GM23248 (cell line): ENCODE data around the gene CFAP58. TPM values are rescaled to one million over a fixed set of nuclear protein-coding genes. Genes with fewer than 3 reads are reported as not detected.

ENCODE experiments used
- DNase-seq: peaks from one replicate; pipeline ENCODE4 v3.0.0-alpha.2; 2015
- H2AFZ ChIP-seq: fragments of 200-600 bp; sonication (generic); 2 replicates; pipeline ENCODE4 v1.6.1; 2016; ENCODE audit warnings: antibody characterized with exemption
- H3F3A ChIP-seq: fragments of 200-600 bp; sonication (generic); 2 replicates; pipeline ENCODE4 v1.6.1; 2016; ENCODE audit warnings: mild to moderate bottlenecking, antibody characterized with exemption, mixed run types; ENCODE audit not compliant: insufficient read depth
- H3K27ac ChIP-seq: fragments of 200-600 bp; sonication (generic); 2 replicates; pipeline ENCODE4 v1.5.1; 2016; ENCODE audit warnings: mild to moderate bottlenecking
- H3K27me3 ChIP-seq: fragments of 200-600 bp; sonication (generic); replicated peaks from 2 replicates; pipeline ENCODE4 v1.6.1; 2016; ENCODE audit warnings: mild to moderate bottlenecking; ENCODE audit not compliant: insufficient read depth
- H3K36me3 ChIP-seq: fragments of 200-600 bp; sonication (generic); 2 replicates; pipeline ENCODE4 v1.6.1; 2016; ENCODE audit warnings: low read depth, mild to moderate bottlenecking
- H3K4me1 ChIP-seq: fragments of 200-600 bp; sonication (generic); 2 replicates; pipeline ENCODE4 v1.6.1; 2016; ENCODE audit warnings: mild to moderate bottlenecking; ENCODE audit not compliant: insufficient read depth
- H3K4me2 ChIP-seq: fragments of 200-600 bp; sonication (generic); one replicate; pipeline ENCODE4 v1.6.1; 2016; ENCODE audit warnings: mild to moderate bottlenecking; ENCODE audit not compliant: unreplicated experiment
- H3K4me3 ChIP-seq: fragments of 200-600 bp; sonication (generic); 2 replicates; pipeline ENCODE4 v1.5.1; 2016; ENCODE audit warnings: mild to moderate bottlenecking
- H3K79me2 ChIP-seq: fragments of 200-600 bp; sonication (generic); 2 replicates; pipeline ENCODE4 v1.6.1; 2016; ENCODE audit warnings: mild to moderate bottlenecking; ENCODE audit not compliant: insufficient read depth
- H3K9ac ChIP-seq: fragments of 200-600 bp; sonication (generic); 2 replicates; pipeline ENCODE4 v1.6.1; 2016; ENCODE audit warnings: mild to moderate bottlenecking
- H3K9me2 ChIP-seq: fragments of 200-600 bp; sonication (generic); 2 replicates; pipeline ENCODE4 v1.6.1; 2016; ENCODE audit warnings: mixed run types, mild to moderate bottlenecking, moderate library complexity; ENCODE audit not compliant: insufficient read depth
- H3K9me3 ChIP-seq: fragments of 200-600 bp; sonication (generic); one replicate; pipeline ENCODE4 v1.6.1; 2017; ENCODE audit warnings: low read depth
- H4K20me1 ChIP-seq: fragments of 200-600 bp; sonication (generic); 2 replicates; pipeline ENCODE4 v1.6.0; 2016; ENCODE audit not compliant: insufficient read depth
- EZH2 ChIP-seq: fragments of 200-600 bp; sonication (generic); IDR thresholded peaks from 2 replicates; pipeline ENCODE4 v1.6.1; 2018; ENCODE audit warnings: antibody characterized with exemption, mild to moderate bottlenecking; ENCODE audit not compliant: insufficient read depth, poor library complexity, severe bottlenecking
- EZH2phosphoT487 ChIP-seq: fragments of 200-600 bp; sonication (generic); IDR thresholded peaks from 2 replicates; pipeline ENCODE4 v1.6.1; 2018; ENCODE audit warnings: antibody characterized with exemption, moderate library complexity, mild to moderate bottlenecking, low read depth; ENCODE audit not compliant: insufficient read depth
- WGBS, 2 experiments: methylation state at CpG; one replicate each; pipeline ENCODE4 v1.1.6; 2015 to 2017; ENCODE audit warnings: low lambda C conversion rate in 2 of 2, low coverage in 1 of 2; ENCODE audit errors: missing lambda C conversion rate in 2 of 2; 5-methylcytosine and 5-hydroxymethylcytosine counted together
- in situ Hi-C: fragments of 300-500 bp; cut with MboI; formaldehyde crosslinking; loops from 2 replicates; pipeline ENCODE4 v1.15.0; 2020
- polyA plus RNA-seq: library from polyadenylated mRNA; unstranded; fragments of >200 nt; fragmentation: Nextera tagmentation; extraction: Ambion mirVana; gene quantifications from 2 replicates; pipeline ENCODE4 v1.2.1, GENCODE V29; 2016
- total RNA-seq: library from RNA; depleted of rRNA; stranded (reverse); fragments of >200 nt; shearing (Covaris generic); gene quantifications from 2 replicates; pipeline ENCODE4 v1.2.3, GENCODE V29; 2014

Gene CFAP58
- total and polyA plus RNA-seq, 2 experiments from 2014 or later = 0.22 to 0.30 TPM

- no peaks in the 10 kb centered on the region for H3K27me3 ChIP-seq
- H3K4me1 ChIP-seq = no peaks in the 10 kb centered on the region
- WGBS, 2 experiments = 43 to 44% methylated on average over 2 of the region's 2 CpGs
- no peaks in the 10 kb centered on the region for H3K9me3 ChIP-seq
- H2AFZ ChIP-seq = no peak overlapping the region
- no peaks in the 10 kb centered on the region for H3K36me3 ChIP-seq
- H3K4me3 ChIP-seq = no peak overlapping the region
- no peak overlapping the region for H3K4me2 ChIP-seq
- DNase-seq = no peak
- no peaks in the 10 kb centered on the region for H3K9me2 ChIP-seq
- no peak overlapping the region for H3K27ac ChIP-seq
- no peak for TF ChIP-seq EZH2phosphoT487
- TF ChIP-seq EZH2 = no peak
- no peaks in the 10 kb centered on the region for H3F3A ChIP-seq
- H3K9ac ChIP-seq = no peak overlapping the region
- no peaks in the 10 kb centered on the region for H3K79me2 ChIP-seq
- in situ Hi-C loops = no loop called here
- no peaks in the 10 kb centered on the region for H4K20me1 ChIP-seq
These were observed 6.2 kb downstream of the CFAP58 start for GRCh38 chr10:104359811-104360210.

GRCh38 chr10:104367904-104368303 lies 14.3 kb downstream of the CFAP58 start:
- H3K36me3 ChIP-seq = no peaks in the 10 kb centered on the region
- DNase-seq = no peak
- 56 to 71% methylated on average over 8 of the region's 8 CpGs for WGBS, 2 experiments
- no peaks in the 10 kb centered on the region for H3F3A ChIP-seq
- no peaks in the 10 kb centered on the region for H3K9me2 ChIP-seq
- in situ Hi-C loops = no loop called here
- H3K27ac ChIP-seq = no peak overlapping the region
- H3K9me3 ChIP-seq = no peaks in the 10 kb centered on the region
- TF ChIP-seq EZH2phosphoT487 (no peak), EZH2 (no peak)
- no peaks in the 10 kb centered on the region for H3K79me2 ChIP-seq
- no peak overlapping the region for H3K4me2 ChIP-seq
- H3K27me3 ChIP-seq = no peaks in the 10 kb centered on the region
- no peaks in the 10 kb centered on the region for H3K4me1 ChIP-seq
- no peak overlapping the region for H3K9ac ChIP-seq
- no peak overlapping the region for H2AFZ ChIP-seq
- H3K4me3 ChIP-seq = no peak overlapping the region
- H4K20me1 ChIP-seq = no peaks in the 10 kb centered on the region

- in situ Hi-C loops = no loop called here
- H3K4me3 ChIP-seq = no peak overlapping the region
- H3K4me2 ChIP-seq = no peak overlapping the region
- H3K9ac ChIP-seq = no peak overlapping the region
- no peaks in the 10 kb centered on the region for H3K79me2 ChIP-seq
- H3K27ac ChIP-seq = no peak overlapping the region
- no peak for DNase-seq
- TF ChIP-seq EZH2 (no peak), EZH2phosphoT487 (no peak)
- H4K20me1 ChIP-seq = no peaks in the 10 kb centered on the region
- H3K36me3 ChIP-seq = no peaks in the 10 kb centered on the region
- no peaks in the 10 kb centered on the region for H3K27me3 ChIP-seq
- H3K9me3 ChIP-seq = no peaks in the 10 kb centered on the region
- H3K4me1 ChIP-seq = no peaks in the 10 kb centered on the region
- H3F3A ChIP-seq = no peaks in the 10 kb centered on the region
- H3K9me2 ChIP-seq = no peaks in the 10 kb centered on the region
- no peak overlapping the region for H2AFZ ChIP-seq
- 43 to 55% methylated on average over 2 of the region's 2 CpGs for WGBS, 2 experiments
These were observed 14.7 kb downstream of the CFAP58 start for GRCh38 chr10:104368381-104368780.

GRCh38 chr10:104371753-104372152 lies 18.1 kb downstream of the CFAP58 start:
- Histone ChIP-seq H4K20me1 (no peaks in the 10 kb centered on the region), H3F3A (no peaks in the 10 kb centered on the region), H3K9ac (no peak overlapping the region), H3K36me3 (no peaks in the 10 kb centered on the region), H3K9me3 (no peaks in the 10 kb centered on the region), H3K9me2 (no peaks in the 10 kb centered on the region), H3K27me3 (no peaks in the 10 kb centered on the region), H2AFZ (no peak overlapping the region), H3K79me2 (no peaks in the 10 kb centered on the region), H3K27ac (no peak overlapping the region), H3K4me2 (no peak overlapping the region), H3K4me3 (no peak overlapping the region), H3K4me1 (no peaks in the 10 kb centered on the region)
- no peak for TF ChIP-seq EZH2phosphoT487
- no peak for TF ChIP-seq EZH2
- no peak for DNase-seq
- in situ Hi-C loops = no loop called here
- WGBS, 2 experiments = 76 to 78% methylated on average over 6 of the region's 6 CpGs

- H3K36me3 ChIP-seq = no peaks in the 10 kb centered on the region
- no peak for DNase-seq
- no peaks in the 10 kb centered on the region for H3F3A ChIP-seq
- no peaks in the 10 kb centered on the region for H3K79me2 ChIP-seq
- no peaks in the 10 kb centered on the region for H3K4me1 ChIP-seq
- no peaks in the 10 kb centered on the region for H3K27me3 ChIP-seq
- no peak overlapping the region for H2AFZ ChIP-seq
- no peaks in the 10 kb centered on the region for H3K9me3 ChIP-seq
- H3K4me2 ChIP-seq = no peak overlapping the region
- no peak for TF ChIP-seq EZH2
- H3K4me3 ChIP-seq = no peak overlapping the region
- no peaks in the 10 kb centered on the region for H4K20me1 ChIP-seq
- no peak overlapping the region for H3K27ac ChIP-seq
- in situ Hi-C loops = no loop called here
- no peak overlapping the region for H3K9ac ChIP-seq
- 63 to 72% methylated on average over 1 of the region's 1 CpG for WGBS, 2 experiments
- no peaks in the 10 kb centered on the region for H3K9me2 ChIP-seq
These were observed 21.0 kb downstream of the CFAP58 start for GRCh38 chr10:104374591-104374990.
